ENCODE data around the gene SEMA6A. TPM values are rescaled to one million over a fixed set of nuclear protein-coding genes. Genes with fewer than 3 reads are reported as not detected.
A peak's percentile ranks its signal among the peaks of the same experiment; 100 is the strongest.

The SEMA6A gene
- total and polyA plus RNA-seq, 2 of the 13 experiments (the other 11 are each of a cell fraction or from before 2014, with no cell fraction given) = 5.1 to 6.5 TPM

DNA sequence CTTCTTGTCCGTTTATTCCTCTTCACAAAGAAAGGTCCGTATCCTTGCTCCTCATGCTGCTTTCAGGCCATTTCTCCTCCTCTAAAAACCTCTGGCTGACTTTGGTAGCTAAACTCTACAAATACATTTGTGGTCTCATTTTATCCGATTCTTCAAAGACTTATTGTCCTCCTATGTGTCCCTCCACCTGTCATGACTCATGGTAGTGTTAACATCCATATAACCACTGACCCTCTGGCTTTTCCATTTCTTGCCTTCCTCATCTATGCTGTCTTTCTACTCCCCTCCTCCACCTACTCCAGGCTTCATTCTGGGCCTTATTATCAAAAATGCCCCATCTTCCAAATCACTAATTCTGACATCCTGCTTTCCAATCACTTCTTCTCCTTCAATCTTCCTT is 4.1 kb upstream of the SEMA6A start:
- H2AFZ ChIP-seq (ENCODE audit: low read length) = no peak overlapping the region
- no peak overlapping the region for H3K27ac ChIP-seq (ENCODE audit: extremely low read length, insufficient read depth, low read length)
- H3K9ac ChIP-seq (ENCODE audit: insufficient read depth, low read depth, low read length) = no peak overlapping the region
- POLR2A ChIA-PET = no interaction called here
- BruUV-seq (replicated peaks) = no TSS peak
- peak; percentile 24 for DNase-seq (ENCODE audit: low spot score)
- CTCF ChIA-PET (ENCODE audit: low intra/inter-chr PET ratio, low total read pairs) = no interaction called here
- no peaks in the 10 kb centered on the region for H4K20me1 ChIP-seq (ENCODE audit: insufficient read depth, low read length)
- H3K4me2 ChIP-seq (ENCODE audit: low read depth, low read length) = peak overlapping the region; percentile 49; the same call in 1 of the 2 replicates
- intact Hi-C loops (cut with micrococcal nuclease; ENCODE audit: unreplicated experiment) = loop anchor here (5.0 to 10.0 kb wide), 2 partner anchors 69 to 186 kb away; no protein-coding TSS in a partner anchor
- H3K4me1 ChIP-seq (ENCODE audit: insufficient read depth, low read length) = peaks cover 15% of the 10 kb centered on the region
- TF ChIP-seq FOSL2 (CRISPR knock-in tag; IDR thresholded peaks at IDR 0.05) = peak; percentile 39; the same call in 1 of the 2 replicates
- TF ChIP-seq, protein P1, sequence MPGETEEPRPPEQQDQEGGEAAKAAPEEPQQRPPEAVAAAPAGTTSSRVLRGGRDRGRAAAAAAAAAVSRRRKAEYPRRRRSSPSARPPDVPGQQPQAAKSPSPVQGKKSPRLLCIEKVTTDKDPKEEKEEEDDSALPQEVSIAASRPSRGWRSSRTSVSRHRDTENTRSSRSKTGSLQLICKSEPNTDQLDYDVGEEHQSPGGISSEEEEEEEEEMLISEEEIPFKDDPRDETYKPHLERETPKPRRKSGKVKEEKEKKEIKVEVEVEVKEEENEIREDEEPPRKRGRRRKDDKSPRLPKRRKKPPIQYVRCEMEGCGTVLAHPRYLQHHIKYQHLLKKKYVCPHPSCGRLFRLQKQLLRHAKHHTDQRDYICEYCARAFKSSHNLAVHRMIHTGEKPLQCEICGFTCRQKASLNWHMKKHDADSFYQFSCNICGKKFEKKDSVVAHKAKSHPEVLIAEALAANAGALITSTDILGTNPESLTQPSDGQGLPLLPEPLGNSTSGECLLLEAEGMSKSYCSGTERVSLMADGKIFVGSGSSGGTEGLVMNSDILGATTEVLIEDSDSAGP (CRISPR knock-in tag; IDR thresholded peaks at IDR 0.05; ENCODE audit: borderline replicate concordance) = no peak
- H3K79me2 ChIP-seq (ENCODE audit: insufficient read depth, low read length) = peaks cover 7% of the 10 kb centered on the region
- in situ Hi-C loops (cut with HindIII; ENCODE audit: extremely low pct_ligation_motif_present, low pct_unique_long_range_greater_than_20kb) = loop anchor here (5.0 kb wide), 1 partner anchor 364 kb away; no protein-coding TSS in a partner anchor
- ATAC-seq = no peak
- FAIRE-seq = no peak
- H3K36me3 ChIP-seq (replicated peaks in 1 of 2; ENCODE audit: control insufficient read depth in 1 of 2, insufficient read depth in 2 of 2, low read length in 2 of 2) = no peaks in the 10 kb centered on the region
- no peak overlapping the region for H3K4me3 ChIP-seq (replicated peaks in 1 of 3; ENCODE audit: insufficient read depth in 1 of 3, low read depth in 2 of 3, low read length in 3 of 3)
- no peaks in the 10 kb centered on the region for H3K9me3 ChIP-seq (ENCODE audit: low read length)
- WGBS (ENCODE audit: low lambda C conversion rate) = 23% methylated on average over 3 of the region's 3 CpGs
- H3K27me3 ChIP-seq (ENCODE audit: control insufficient read depth in 1 of 2, insufficient read depth in 2 of 2, low read length in 2 of 2) = no peaks in the 10 kb centered on the region

DNA sequence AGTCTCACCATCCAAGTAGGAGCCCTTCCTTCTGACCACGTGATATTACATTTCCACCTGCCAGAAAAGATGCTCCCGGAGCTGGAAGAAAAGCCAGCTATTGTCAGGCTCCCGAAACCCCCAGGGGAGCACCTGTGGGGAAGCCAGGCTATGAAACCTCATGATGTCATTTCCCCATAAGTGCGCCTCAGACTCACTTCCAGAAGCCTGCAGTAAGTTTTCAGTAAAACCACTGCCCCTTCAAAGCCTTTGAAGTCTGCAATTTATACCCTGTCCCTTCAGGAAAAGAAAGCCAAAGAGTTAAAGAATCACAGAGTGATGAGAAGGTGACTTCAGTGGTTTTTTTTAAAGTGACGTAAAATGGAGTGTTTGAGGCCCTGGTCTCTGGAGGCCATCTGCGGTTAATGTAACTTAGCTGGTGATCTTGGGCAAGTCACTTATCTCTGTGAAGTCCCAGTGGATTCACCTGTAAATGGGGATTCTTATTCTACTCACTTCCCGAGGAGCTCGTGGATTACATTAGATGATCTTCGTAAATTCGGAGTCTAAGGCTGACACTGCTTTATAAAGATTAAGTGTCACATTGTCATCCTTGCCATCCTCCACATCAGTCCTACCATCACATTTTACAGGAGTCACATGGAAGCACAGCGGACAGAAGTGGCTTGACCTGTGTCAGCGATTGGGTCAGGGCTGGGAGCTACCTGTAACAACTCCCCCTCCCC is 2.6 kb upstream of the SEMA6A start:
- intact Hi-C loops (cut with micrococcal nuclease; ENCODE audit: unreplicated experiment) = loop anchor here (5.0 to 10.0 kb wide), 2 partner anchors 70 to 188 kb away; no protein-coding TSS in a partner anchor
- in situ Hi-C loops (cut with HindIII; ENCODE audit: extremely low pct_ligation_motif_present, low pct_unique_long_range_greater_than_20kb) = loop anchor here (5.0 kb wide), 1 partner anchor 365 kb away; no protein-coding TSS in a partner anchor
- FAIRE-seq (no peak), DNase-seq (ENCODE audit: low spot score) (no peak), ATAC-seq (no peak)
- Histone ChIP-seq H4K20me1 (ENCODE audit: insufficient read depth, low read length) (no peaks in the 10 kb centered on the region), H3K9me3 (ENCODE audit: low read length) (no peaks in the 10 kb centered on the region), H3K27ac (ENCODE audit: extremely low read length, insufficient read depth, low read length) (no peak overlapping the region), H2AFZ (ENCODE audit: low read length) (no peak overlapping the region), H3K4me1 (ENCODE audit: insufficient read depth, low read length) (peaks cover 17% of the 10 kb centered on the region), H3K4me3 (replicated peaks in 1 of 3; ENCODE audit: insufficient read depth in 1 of 3, low read depth in 2 of 3, low read length in 3 of 3) (no peak overlapping the region), H3K9ac (ENCODE audit: insufficient read depth, low read depth, low read length) (no peak overlapping the region), H3K4me2 (ENCODE audit: low read depth, low read length) (no peak overlapping the region), H3K79me2 (ENCODE audit: insufficient read depth, low read length) (peaks cover 20% of the 10 kb centered on the region), H3K27me3 (ENCODE audit: control insufficient read depth in 1 of 2, insufficient read depth in 2 of 2, low read length in 2 of 2) (peaks cover 1 to 9% of the 10 kb centered on the region in 2 experiments; a peak in 1 of 5 replicates), H3K36me3 (replicated peaks in 1 of 2; ENCODE audit: control insufficient read depth in 1 of 2, insufficient read depth in 2 of 2, low read length in 2 of 2) (no peaks in the 10 kb centered on the region)
- CTCF ChIA-PET (ENCODE audit: low intra/inter-chr PET ratio, low total read pairs) = interaction anchor here (2.8 kb wide), 1 partner anchor 371 kb away, joined by 17 read pairs; no protein-coding TSS in a partner anchor
- BruUV-seq (replicated peaks) = no TSS peak
- WGBS (ENCODE audit: low lambda C conversion rate) = 84% methylated on average over 12 of the region's 12 CpGs
- POLR2A ChIA-PET = no interaction called here
- TF ChIP-seq HOXD1 (CRISPR knock-in tag; IDR thresholded peaks at IDR 0.05) (no peak), RXRB (CRISPR knock-in tag; IDR thresholded peaks at IDR 0.05; ENCODE audit: borderline replicate concordance) (no peak), CBX1 (IDR thresholded peaks at IDR 0.05; ENCODE audit: low read depth) (no peak), ZNF224 (CRISPR knock-in tag; IDR thresholded peaks at IDR 0.05) (no peak), NPAS2 (CRISPR knock-in tag; IDR thresholded peaks at IDR 0.05; ENCODE audit: borderline replicate concordance) (no peak), ZNF235 (CRISPR knock-in tag; IDR thresholded peaks at IDR 0.05; ENCODE audit: borderline replicate concordance) (no peak), ZNF572 (CRISPR knock-in tag; IDR thresholded peaks at IDR 0.05) (no peak)
- TF ChIP-seq, protein P2, sequence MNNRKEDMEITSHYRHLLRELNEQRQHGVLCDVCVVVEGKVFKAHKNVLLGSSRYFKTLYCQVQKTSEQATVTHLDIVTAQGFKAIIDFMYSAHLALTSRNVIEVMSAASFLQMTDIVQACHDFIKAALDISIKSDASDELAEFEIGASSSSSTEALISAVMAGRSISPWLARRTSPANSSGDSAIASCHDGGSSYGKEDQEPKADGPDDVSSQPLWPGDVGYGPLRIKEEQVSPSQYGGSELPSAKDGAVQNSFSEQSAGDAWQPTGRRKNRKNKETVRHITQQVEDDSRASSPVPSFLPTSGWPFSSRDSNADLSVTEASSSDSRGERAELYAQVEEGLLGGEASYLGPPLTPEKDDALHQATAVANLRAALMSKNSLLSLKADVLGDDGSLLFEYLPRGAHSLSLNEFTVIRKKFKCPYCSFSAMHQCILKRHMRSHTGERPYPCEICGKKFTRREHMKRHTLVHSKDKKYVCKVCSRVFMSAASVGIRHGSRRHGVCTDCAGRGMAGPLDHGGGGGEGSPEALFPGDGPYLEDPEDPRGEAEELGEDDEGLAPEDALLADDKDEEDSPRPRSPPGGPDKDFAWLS (CRISPR knock-in tag; IDR thresholded peaks at IDR 0.05; ENCODE audit: borderline replicate concordance) = no peak
- TF ChIP-seq, protein P3, sequence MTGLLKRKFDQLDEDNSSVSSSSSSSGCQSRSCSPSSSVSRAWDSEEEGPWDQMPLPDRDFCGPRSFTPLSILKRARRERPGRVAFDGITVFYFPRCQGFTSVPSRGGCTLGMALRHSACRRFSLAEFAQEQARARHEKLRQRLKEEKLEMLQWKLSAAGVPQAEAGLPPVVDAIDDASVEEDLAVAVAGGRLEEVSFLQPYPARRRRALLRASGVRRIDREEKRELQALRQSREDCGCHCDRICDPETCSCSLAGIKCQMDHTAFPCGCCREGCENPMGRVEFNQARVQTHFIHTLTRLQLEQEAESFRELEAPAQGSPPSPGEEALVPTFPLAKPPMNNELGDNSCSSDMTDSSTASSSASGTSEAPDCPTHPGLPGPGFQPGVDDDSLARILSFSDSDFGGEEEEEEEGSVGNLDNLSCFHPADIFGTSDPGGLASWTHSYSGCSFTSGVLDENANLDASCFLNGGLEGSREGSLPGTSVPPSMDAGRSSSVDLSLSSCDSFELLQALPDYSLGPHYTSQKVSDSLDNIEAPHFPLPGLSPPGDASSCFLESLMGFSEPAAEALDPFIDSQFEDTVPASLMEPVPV (CRISPR knock-in tag; IDR thresholded peaks at IDR 0.05) = no peak

Measured in HepG2 (cell line).